T47D (cell line): Measurements from ENCODE around the gene CLCN2.

Source experiments
- DNase-seq, 2 experiments: peaks; one replicate each; pipeline versions ENCODE4 v3.0.0 to v3.0.0-alpha.2; 2011 to 2012; ENCODE audit warnings: low read depth in 1 of 2, low spot score in 1 of 2
- JUND ChIP-seq: IDR thresholded peaks from 2 replicates; pipeline ENCODE4 v1.6.1; 2012; ENCODE audit warnings: low read depth
- in situ Hi-C: cut with HindIII; loops from 2 replicates; pipeline ENCODE4 v1.10.0; 2016; ENCODE audit warnings: low sequenced_read_pairs, low pct_unique_long_range_greater_than_20kb

The CLCN2 gene

DNA sequence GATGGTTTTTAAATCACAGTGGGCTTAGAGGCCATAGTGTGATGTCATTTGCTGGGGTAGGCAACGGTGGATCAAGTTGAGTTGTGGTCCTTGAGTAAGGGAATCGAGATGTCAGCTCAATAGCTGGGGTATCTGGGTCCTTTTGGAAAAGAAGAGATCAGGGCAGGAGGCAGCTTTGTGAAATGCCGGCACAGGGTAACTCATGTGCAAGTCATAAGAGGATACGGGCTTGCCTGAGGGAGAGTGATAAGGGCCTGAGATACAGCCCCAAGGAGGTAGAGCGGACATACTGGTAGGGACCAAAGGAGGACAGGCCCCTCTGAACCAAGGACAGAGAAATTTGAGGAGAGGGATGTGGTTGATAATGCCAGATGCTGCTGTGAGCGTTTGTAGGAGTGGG, 28.2 kb downstream of the CLCN2 start:
- in situ Hi-C loops = no loop called here
- DNase-seq = no peak
- no peak for TF ChIP-seq JUND

DNA sequence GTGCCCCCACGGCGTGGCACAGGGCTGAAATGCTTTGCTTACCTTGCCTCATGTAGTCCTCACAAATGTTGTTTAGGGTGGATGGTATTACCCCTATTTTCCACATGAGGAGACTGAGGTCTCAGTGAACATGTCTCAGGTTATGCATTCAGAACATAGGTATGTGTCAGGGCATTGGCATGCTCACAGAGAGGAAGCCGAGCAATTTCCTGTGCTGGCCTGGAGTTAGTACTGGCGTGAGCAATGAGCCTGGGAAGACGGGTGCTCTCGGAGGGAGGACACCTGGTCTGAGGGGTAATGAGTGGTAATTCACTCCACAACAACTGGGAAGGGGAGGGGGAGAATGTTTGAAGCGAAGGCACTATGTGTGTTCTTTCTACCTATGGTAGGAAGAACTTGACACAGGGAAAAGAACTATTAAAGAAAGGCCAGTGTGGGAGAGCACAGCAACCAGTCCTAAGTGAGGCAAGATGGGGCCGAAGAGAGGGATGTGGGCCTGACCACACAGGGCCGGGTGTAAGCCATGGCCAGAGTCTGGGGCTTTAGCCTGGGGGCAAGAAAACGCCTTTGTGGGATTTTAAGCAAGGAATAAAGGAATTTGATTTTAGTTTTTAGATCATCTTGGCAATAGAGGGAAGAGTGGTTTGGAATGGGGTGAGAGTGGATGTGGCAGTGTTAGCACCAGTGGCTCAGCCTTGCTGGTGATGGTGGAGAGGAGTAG, 28.9 kb downstream of the CLCN2 start:
- in situ Hi-C loops = no loop called here
- DNase-seq = no peak
- TF ChIP-seq JUND = no peak

DNA sequence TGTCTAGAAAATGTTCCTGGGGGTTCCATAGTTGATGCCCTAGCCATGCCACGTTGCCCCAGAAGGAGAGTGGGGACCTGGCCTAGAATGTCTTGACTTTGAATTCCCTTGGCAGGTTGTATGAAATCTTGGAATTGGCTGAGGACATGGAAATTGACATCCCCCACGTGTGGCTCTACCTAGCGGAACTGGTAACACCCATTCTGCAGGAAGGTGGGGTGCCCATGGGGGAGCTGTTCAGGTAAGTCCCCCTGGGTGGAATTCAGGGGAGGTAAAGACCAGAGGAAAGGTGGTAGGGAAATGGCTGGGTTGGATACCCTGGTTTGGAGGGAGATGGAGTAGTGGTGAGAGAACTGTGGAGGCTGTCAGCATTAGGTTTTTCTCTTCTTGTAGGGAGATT, 32.9 kb downstream of the CLCN2 start:
- in situ Hi-C loops = no loop called here

DNA sequence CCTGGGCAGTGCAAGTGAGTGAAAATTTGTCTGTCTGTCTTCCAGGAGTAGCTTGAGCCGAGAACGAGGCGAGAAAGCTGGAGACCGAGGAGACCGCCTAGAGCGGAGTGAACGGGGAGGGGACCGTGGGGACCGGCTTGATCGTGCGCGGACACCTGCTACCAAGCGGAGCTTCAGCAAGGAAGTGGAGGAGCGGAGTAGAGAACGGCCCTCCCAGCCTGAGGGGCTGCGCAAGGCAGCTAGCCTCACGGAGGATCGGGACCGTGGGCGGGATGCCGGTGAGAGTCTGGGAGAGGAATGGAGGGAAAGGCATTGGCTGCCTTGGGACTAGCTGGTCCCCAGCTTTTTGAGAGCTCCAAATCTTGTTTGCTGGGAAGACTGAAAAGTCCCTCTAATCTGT, 34.2 kb downstream of the CLCN2 start:
- peak in 1 of 2 experiments; percentile 0 for DNase-seq
- in situ Hi-C loops = no loop called here
- no peak for TF ChIP-seq JUND

More for the DNA sequence above, 32.9 kb downstream of the CLCN2 start:
- TF ChIP-seq JUND = no peak
- no peak for DNase-seq

DNA sequence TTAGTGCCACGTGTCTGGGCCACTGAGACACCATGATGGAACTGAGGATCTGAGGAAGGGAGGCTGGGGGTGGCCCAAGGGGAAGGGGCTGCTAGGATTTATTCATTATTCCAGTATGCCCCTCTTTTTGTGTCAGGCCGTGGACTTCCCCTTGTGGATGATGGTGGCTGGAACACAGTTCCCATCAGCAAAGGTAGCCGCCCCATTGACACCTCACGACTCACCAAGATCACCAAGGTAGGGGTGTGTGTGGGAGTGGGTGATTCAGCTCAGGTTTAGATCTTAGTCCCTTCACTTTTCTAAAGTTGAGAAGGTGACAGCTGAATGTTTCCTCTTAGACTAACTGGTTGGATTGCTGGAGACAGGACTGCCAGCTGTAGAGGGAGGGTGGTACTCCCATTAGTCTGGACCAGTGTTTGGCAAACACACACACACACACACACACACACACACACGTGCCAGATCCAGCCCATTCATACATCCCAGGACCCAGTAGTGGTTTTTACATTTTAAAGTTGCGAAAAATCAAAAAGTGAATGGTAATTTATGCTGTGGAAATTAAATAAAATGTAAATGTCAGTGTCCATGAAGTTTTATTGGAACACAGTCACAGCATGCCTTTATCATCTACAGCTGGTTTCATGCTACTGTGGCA, 35.6 kb downstream of the CLCN2 start:
- peak in 1 of 2 experiments; percentile 1 for DNase-seq
- no peak for TF ChIP-seq JUND
- in situ Hi-C loops = no loop called here

DNA sequence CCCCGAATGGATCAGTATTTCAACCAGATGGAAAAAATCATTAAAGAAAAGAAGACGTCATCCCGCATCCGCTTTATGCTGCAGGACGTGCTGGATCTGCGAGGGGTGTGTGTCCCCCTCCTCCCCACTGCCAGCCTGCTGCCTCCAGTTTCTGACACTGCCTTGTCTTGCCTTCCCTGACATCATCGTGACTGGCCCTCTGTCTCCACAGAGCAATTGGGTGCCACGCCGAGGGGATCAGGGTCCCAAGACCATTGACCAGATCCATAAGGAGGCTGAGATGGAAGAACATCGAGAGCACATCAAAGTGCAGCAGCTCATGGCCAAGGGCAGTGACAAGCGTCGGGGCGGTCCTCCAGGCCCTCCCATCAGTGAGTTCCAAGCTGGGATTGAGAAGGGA, 36.1 kb downstream of the CLCN2 start:
- no peak for TF ChIP-seq JUND
- in situ Hi-C loops = no loop called here
- DNase-seq = peak in 1 of 2 experiments; percentile 0

DNA sequence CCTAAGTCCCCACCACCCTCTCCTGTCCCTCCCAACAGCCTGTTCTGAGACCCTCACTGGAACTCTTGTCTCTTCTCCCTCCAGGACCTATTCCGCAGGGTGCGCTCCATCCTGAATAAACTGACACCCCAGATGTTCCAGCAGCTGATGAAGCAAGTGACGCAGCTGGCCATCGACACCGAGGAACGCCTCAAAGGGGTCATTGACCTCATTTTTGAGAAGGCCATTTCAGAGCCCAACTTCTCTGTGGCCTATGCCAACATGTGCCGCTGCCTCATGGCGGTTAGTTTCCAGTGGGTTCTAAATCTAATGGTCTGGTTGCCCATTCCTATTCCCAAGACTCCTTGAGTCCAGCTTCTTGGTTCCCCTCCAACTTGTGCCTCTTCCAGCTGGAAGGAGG, 37.7 kb downstream of the CLCN2 start:
- TF ChIP-seq JUND = no peak
- in situ Hi-C loops = no loop called here
- DNase-seq = peak in 1 of 2 experiments; percentile 4

DNA sequence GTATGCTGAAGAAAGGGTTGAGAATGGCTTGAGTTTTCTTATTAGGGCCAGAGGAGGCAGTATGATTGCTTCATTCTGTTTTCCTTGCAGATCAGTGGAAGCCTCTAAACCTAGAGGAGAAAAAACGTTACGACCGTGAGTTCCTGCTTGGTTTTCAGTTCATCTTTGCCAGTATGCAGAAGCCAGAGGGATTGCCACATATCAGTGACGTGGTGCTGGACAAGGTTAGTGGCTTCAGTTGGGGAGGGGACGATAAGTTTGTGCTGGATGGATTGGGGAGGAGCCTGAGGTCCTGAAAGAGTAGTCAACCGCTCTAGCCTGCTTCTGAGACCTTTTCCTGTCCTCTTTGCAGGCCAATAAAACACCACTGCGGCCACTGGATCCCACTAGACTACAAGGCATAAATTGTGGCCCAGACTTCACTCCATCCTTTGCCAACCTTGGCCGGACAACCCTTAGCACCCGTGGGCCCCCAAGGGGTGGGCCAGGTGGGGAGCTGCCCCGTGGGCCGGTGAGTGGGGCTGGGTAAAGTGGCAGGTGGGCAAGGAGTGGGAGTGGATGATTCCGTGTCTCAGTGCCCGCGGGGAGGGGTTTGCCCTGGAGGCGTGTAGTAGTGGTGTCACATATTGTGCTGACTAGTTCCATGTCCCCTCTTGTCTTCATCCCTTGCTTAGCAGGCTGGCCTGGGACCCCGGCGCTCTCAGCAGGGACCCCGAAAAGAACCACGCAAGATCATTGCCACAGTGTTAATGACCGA, 38.5 kb downstream of the CLCN2 start:
- peak in 1 of 2 experiments; percentile 8 for DNase-seq
- no peak for TF ChIP-seq JUND
- in situ Hi-C loops = no loop called here

DNA sequence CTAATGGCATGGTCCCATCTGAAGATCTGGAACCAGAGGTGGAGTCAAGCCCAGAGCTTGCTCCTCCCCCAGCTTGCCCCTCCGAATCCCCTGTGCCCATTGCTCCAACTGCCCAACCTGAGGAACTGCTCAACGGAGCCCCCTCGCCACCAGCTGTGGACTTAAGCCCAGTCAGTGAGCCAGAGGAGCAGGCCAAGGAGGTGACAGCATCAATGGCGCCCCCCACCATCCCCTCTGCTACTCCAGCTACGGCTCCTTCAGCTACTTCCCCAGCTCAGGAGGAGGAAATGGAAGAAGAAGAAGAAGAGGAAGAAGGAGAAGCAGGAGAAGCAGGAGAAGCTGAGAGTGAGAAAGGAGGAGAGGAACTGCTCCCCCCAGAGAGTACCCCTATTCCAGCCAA, 39.7 kb downstream of the CLCN2 start:
- no peak for DNase-seq
- no peak for TF ChIP-seq JUND
- in situ Hi-C loops = no loop called here

DNA sequence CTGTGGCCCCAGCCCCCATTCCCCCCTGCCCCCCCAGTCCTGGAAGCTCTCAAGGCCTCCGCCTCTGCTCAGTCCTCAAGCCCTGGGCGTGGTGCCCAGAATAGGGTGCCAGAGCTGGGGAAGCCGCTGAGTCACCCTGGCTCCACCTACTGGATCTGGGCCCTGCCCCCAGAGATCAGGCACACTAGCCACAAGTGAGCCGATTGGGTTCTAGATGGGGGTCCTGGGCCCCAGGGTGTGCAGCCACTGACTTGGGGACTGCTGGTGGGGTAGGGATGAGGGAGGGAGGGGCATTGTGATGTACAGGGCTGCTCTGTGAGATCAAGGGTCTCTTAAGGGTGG, 41.3 kb downstream of the CLCN2 start:
- TF ChIP-seq JUND = 0 out of 2 replicates have a peak, but pooled peaks have one; percentile 57
- peak; percentile 97 to 100 for DNase-seq
- in situ Hi-C loops = no loop called here

DNA sequence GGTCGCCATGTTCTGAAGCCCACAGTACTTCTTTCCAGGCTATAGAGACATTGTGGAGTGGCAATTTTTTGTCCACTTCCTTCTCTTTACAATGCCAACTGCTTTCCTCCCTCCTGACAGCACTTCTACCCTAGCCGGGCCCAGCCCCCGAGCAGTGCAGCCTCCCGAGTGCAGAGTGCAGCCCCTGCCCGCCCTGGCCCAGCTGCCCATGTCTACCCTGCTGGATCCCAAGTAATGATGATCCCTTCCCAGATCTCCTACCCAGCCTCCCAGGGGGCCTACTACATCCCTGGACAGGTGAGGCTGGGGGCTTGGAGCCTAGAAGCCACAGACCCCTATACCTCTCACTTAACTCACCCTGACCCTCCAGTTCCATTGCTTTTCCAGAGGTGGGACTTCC, 44.2 kb downstream of the CLCN2 start:
- in situ Hi-C loops = no loop called here
- TF ChIP-seq JUND = no peak
- DNase-seq = peak in 1 of 2 experiments; percentile 4

DNA sequence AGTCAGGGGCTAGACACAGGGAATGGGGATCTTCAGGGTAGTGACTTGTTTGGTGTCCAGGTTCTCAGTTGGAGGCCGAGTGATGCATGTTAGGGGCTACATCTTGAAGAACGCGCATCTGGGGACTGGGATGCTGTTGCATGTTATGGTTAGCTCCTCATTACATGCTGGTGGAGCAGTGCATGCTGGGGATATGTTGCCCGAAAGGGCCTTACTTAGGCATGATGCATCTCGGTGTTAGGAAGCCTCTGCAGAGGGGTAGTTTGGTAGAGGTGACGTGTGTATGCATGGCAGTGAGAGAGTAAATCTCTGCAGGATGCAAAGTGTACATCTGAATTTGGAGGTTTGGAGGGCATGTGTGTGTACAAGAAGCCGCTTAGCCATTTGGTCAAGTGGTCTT, 44.6 kb downstream of the CLCN2 start:
- in situ Hi-C loops = no loop called here
- TF ChIP-seq JUND = no peak
- peak in 1 of 2 experiments; percentile 11 for DNase-seq

DNA sequence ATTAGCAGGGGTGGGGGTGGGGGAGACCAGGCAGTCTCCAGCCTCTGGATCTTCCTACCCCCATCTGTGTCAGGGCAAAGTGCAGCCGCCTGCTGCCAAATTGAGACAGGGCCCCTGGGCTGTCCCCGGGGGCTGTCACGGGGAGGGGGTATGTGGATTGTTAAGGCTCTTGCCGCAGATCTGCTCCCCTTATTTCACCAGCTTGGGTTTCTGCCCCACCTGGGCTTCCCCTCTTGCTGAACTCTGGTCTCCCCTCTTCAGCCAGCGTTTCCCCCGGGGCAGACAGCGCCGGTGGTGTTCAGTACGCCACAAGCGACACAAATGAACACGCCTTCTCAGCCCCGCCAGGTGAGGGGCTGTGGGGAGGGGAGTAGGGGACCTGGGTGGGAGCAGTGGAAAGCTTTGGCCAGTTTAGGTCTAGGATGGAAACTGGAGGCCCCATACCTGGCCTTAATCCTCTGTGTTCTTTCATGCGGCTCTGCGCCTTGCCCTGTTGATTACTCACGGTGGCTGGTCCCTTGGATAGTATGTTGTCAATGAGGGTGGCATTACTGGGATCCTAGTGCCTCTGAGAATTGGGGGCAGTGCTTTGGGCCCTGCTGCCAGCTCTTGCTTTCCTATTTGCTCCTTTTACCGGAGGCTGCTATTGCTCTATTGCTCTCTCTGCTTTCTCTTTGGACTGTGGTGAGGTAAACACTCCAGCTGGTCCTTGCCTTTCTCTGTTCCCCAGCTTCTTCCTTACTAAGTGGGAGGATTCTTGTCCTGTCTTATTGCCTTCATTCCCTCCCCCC, 45.3 kb downstream of the CLCN2 start:
- in situ Hi-C loops = no loop called here
- peak; percentile 44 for DNase-seq
- TF ChIP-seq JUND = no peak
